ENCODE measurements around the gene TOM1.

Gene TOM1

DNA sequence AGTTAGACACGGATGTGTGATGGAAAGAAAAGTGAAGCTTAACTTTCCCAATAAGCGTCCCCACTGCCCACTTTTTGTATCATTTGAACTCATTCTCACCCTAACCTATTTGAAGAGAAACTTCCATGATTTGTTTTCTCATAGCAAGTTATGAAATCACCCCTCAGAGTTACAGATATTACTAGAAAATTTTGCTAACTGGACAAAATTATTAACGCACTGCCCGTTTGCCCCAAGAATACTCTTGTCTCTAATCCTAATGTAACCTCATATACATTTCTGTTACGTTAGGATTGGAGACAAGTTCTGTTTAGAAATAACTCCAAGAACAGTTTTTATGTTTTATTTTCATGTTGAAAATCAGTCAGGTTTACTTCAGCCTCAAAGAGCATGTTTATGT lies 25.5 kb downstream of the TOM1 start:
- DNase-seq = no peak

- no peak for DNase-seq
Observed at GRCh38 chr22:35326854-35327562, 27.3 kb downstream of the TOM1 start.

DNA sequence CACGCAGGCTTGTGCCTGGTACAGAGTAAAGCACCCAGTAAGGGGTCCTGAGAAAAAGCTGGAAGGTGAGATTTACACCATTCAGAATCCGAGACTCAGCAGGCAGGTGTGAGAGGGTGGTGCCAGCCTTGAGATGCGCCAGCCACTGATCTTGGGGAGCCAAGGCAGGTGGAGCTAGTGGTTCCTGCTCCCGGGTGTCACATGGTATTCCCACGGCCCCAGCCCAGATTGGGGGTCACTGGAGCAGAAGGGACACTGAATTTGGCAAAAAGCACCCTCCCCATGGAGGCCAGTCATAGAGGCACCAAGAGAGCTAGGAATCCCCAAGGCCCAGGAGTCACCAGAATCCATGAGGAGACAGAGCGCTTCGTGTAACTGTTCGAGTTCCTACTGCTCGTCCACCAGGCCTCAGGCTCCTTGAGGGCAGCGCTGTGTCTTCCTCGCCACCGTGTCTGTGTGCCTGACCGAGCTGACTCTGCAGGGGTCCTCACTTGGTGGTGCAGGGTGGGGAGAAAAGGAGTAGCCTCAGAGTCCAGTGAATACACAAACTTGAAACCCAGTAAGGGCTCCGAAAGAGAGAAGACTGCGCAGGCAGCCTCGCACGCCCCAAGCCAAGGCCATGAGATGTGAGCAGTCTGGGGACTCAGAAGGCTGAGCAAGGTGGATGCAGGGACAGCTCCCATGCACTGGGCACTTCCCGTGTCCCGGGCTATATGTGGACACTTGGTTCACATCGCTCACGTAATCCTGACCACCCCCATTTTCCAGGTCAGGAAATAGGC lies 28.2 kb downstream of the TOM1 start:
- no peak for DNase-seq

GRCh38 chr22:35328472-35328885 lies 28.8 kb downstream of the TOM1 start:
- DNase-seq = no peak

GRCh38 chr22:35329114-35329847 lies 29.6 kb downstream of the TOM1 start:
- DNase-seq = no peak

DNA sequence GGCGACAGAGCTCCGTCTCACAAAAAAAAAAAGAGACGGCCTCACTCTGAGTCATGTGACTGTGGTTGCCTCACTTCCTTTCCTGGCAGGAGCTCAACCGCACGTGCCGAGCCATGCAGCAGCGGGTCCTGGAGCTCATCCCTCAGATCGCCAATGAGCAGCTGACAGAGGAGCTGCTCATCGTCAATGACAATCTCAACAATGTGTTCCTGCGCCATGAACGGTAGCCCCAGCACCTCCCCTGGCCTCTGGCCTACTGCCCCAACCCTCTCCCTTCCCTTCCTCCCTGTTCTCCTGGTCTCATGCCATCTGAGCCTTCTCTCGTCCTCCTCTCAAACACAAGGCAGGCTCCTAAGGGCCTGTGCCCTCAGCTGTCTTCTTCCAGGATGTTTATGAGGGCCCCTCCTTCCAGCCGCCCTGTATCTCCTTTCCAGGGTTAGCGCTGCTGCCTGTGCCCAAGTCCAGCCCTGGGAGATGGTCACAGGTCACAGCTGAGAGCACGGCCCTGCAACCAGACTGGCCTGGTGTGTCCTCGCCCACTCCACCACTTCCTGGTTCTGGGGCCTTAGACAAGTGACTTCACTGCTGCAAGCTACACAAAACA lies 30.7 kb downstream of the TOM1 start:
- DNase-seq = peak; percentile 35

DNA sequence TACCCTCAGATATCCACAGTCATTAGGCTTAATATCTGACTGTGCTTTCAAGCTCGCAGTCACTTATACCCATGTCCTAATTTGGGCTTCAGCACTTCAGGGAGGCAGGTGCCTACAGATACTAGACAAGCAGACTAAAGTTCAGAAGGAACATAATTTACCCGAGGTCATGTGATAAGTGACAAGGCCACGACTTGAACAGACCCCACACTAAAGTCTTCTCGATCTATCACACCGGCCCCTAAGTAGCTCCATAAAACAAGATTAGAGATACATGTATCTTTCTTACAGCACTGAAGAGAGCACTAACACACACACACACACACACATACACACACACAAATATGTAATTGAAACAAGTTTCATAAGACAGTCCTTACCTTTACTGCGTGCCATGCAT lies 32.6 kb downstream of the TOM1 start:
- DNase-seq = no peak

DNA sequence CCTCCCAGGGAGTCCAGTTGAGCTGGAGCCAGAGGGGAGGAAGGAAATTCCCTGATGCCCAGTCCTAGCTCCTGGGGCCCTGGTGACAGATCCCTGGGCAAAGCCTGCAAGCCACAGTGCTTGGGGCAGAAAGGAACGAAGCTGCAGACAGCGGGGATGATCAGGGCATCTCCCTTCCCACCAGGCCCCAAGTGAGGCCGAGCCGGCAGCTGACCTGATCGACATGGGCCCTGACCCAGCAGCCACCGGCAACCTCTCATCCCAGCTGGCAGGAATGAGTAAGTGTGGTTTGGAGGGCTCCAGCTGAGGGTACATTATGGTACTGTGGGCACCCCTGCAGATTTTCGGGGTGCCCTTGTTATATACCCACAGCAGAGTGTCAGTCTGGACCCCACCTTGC lies 33.5 kb downstream of the TOM1 start:
- no peak for DNase-seq

- no peak for DNase-seq
Observed at GRCh38 chr22:35334004-35334403, 34.3 kb downstream of the TOM1 start.

DNA sequence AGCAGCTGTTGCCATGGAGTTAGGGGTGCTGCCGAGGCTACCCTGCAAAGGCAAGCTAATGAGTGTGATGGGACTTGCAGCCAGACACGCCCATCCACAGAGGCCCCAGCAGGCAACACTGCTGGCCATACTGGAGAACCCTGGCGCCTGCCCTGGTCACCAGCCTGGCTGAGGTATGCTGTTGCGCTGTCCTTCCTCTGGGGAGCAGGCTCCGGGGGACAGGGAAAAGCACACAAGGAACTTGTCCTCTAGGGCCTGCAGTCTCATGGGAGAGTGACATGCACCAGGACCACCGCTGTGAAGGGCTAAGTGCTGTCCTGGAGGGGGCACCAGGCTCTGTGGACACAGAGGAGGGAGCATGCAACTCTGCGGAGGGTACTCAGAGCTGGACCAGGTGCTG lies 35.8 kb downstream of the TOM1 start:
- no peak for DNase-seq

DNA sequence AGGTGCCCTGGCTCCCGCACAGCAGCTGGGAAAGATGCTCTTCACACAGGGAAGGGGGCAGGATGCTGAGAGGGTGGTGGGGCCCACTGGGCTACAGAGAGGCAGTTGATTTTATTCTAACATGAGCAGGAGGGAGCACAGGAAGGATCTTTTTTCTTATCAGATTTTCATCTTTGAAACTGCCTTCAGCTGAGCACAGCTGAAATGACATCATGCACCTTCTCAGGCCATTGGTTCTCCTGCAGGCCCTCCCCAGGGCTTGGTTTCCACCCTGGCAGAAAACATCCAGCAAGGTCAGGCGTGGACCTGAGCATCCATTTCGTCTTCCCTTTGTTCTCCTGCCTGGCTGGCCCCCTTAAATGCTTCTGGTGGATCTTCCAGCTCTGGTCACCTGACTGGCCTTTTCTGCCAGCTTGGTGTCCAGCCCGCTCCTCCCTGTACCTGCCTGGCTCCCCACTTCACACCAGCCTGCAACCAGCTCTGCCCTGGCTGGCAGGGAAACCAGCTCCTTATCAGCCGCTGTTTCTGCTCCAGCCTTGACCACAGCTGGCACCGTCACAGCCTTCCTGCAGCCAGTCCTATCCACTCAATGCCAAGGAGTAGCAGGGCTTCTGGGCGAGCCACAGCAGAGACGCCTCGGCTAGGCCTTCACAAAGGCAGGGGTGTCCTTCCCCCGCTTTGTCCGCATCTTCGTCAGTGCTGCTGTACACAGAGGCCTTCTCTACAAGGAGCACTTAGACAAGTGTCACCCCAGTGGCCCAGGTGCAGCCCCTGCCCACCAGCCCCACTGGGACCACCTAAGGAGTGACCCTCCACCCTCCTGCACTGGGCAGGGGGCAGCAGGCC lies 36.5 kb downstream of the TOM1 start:
- DNase-seq = no peak

DNA sequence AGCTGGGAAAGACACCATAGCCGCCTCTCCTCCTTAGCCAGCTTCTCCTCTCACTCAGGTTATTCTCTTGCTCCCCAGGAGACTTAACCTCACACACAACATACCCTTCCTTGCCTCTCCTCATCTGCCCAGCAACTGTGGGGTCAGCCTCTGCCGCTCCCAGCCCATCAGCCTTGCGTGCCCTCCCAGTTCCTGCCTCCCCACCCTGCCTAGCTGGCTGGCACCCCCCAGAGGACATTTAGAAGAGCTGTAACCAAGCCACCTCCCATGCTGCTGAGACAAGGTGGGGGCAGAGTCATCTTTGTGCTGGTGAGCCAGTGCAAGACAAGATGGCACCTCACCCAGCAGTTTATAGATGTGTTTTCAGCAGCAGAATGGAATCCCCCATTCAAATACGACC lies 38.2 kb downstream of the TOM1 start:
- DNase-seq = no peak

DNA sequence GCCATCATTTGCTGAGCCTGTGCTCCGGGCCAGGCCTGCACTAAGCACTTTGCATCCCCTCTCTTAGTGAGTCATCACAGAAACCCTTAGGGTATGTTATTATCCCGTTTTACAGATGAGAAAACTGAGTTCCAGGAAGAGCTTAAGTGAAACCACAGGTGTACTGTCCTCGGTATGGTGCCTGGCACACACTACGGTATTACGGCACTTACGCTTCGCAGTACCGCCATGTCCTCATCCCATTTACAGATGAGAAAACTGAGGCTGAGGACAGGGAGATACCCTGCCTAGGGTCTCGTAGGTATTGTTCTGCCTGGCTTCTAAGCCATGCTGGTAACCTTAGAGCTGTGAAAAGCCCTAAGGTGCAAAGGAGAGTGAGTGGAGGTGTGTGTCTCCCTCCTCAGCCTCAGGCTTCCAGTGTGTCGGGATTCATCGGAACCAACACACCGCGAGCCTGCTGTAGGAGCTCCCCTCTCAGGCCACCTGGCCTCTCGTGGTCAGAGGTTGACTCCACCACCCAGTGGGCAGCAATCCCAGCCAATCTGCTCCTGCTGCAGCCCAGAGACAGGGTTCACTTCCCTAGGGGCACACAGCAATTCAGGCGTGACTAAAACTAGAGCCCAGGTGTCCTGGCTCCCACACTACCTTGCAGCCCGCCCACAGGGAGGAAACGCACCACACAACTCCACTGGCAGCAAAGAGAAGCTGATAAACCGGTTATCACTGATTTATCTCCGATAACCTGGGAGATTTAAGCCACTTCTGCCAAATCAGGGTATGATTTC lies 41.6 kb downstream of the TOM1 start:
- no peak for DNase-seq

- DNase-seq = no peak
Observed at GRCh38 chr22:35342390-35342789, 42.7 kb downstream of the TOM1 start.

DNA sequence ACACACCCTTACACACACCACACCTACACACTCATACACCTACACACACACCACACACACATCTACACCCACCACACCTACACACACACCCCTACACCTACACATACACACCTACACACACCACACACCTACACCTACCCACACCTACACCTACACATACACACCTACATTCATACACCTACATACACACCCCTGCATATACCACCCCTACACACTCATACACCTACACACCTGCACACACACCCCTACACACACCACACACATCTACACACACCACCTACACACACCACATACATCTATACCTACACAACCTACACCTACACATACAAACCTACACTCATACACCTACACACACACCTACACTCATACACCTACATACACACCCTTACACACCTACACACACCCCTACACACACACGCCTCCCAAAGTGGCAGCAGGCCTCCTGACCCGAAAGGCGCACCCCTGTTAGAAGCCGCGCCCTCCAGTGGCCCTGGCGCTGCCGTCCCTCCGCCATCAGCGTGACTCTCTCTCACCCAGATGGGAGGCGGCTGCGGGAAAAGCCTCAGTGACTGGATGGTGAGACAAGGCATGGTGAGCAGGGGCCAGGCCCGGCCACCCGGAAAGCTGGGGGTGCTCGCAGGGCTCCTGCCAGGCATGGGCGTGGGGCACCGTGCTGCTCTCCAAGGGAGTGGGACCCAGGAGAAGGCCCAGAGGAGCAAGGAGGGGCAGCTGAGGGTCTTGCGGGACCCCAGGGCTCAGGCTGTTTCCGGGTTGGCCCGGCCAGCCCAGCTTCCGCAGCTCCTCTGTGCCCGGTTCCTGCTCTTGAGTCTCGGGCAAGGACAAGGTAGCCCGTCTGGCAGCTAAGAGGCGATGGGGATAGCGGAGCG lies 44.2 kb downstream of the TOM1 start:
- no peak for DNase-seq

- DNase-seq = no peak
Observed at GRCh38 chr22:35344956-35345690, 45.4 kb downstream of the TOM1 start.

DNA sequence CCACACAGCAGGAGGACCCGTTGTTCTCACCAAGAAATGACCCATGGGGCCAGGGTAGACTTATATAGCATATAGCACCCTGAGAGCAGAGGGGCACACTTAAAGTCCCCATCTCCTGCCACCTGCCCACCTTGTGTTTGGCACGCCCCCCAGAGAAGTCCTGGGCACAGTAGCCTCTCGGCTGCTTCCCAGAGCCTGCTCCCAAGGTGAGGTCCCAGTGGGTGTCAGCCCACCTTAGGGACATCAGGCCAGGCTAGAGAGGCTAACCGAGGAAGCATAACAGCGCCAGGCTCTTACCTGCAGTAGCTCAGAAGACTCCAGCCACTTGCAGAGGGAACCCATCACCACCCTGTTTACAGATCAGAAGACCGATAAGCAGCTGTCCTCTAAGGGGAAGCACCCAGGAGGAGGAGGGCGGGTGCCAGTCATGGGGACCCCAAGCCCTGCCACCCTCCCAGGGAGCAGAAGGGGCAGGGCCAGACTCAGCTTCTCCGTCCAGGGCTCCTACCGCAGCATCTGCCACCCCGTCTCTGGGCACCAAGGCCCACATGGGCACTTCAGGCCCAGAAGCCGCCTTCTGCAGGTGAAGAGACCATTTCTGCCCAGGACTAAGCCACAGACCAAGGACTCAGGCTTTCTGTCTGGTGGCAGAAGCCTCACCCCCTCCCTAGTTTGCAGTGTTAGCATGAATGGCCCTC lies 46.3 kb downstream of the TOM1 start:
- no peak for DNase-seq

DNA sequence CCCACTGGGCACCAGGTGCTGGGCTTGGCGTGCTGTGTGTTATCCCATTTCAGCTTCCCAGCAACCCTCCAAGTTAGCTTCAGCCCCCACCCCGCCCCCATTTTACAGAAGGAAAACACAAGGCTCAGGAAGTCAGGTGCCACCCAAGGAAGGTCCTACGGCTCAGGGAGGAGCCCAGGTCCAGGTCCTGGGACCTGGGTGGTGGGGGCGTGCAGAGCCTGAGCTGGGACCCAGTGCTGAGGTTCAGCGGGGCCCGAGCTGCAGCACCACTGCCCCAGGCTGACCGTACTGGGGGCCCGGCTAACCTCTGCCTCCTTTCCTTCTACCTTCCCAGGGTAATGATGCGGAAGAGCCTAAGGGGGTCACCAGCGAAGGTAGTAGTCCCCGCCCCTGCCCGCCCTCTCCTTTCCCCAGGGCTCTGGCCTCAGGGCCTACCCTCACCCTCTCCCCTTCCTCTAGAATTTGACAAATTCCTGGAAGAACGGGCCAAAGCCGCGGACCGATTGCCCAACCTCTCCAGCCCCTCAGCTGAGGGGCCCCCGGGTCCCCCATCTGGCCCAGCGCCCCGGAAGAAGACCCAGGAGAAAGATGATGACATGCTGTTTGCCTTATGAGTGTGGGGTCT lies 47.0 kb downstream of the TOM1 start:
- no peak for DNase-seq

DNA sequence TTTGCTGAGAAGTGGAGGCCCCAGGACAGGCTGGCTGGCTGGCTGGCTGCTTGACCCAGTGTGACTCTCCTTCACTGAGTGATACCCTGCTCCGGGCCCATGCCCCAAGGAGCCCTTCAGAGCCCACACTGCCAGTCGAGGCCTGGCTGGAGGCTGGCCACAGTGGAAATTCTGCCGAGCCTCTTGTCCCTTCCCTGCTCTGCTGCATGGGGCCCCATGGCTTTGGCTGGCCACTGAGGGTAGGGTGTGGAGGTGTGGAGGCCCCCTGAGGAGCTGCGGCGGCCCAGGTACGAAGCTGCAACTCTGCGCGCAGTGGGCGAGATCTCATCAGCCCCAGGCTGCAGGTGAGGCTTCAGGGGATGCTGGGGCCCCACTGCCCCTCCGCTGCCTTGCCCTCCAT lies 47.8 kb downstream of the TOM1 start:
- no peak for DNase-seq
